ENCODE data around the gene EXOC7. TPM values are rescaled to one million over a fixed set of nuclear protein-coding genes. Genes with fewer than 3 reads are reported as not detected.

Gene EXOC7
- total RNA-seq, 1 donor from 2014 or later = 102 TPM

DNA sequence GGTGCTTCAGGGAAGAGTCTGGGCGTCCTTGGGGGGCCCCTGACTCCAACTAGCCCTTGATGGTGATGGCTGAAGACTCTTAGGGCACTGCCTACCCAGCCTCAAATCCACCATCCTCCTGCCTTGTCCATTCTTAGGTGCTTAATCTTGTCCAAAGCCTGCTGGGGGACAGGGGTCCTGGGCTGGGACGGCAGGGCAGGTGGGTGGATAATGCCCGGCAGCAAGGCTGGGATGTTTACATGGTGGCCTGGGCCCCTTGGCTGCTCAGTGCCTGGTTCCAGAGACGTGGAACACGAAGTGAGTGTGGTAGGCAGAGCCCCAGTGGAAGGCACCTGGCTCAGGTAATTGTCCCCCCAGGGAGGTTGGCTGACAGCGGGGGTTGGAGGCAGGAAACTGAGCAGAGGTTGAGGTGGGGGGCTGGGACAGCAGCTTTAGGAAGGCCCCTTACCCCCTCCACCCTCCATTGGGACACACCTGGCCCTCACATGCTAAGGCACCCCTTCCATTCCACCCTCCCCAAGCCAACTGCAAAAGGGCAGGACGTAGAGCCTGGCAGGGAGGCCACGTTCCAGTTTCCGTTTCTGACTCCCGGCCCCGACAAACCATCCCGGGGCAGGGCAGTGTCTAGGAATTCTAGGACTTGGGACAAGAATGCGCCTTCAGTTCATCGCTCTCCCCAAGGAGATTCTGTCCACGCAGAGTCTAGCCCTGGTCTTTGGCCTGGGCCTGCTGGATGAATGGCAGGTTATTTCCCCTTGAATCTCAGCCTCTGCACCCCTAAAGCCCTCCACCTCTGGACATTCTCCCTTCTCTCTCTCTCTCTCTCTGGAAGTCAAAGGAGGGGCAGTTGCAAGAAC, 35.5 kb upstream of the EXOC7 start:
- no peak for DNase-seq

DNA sequence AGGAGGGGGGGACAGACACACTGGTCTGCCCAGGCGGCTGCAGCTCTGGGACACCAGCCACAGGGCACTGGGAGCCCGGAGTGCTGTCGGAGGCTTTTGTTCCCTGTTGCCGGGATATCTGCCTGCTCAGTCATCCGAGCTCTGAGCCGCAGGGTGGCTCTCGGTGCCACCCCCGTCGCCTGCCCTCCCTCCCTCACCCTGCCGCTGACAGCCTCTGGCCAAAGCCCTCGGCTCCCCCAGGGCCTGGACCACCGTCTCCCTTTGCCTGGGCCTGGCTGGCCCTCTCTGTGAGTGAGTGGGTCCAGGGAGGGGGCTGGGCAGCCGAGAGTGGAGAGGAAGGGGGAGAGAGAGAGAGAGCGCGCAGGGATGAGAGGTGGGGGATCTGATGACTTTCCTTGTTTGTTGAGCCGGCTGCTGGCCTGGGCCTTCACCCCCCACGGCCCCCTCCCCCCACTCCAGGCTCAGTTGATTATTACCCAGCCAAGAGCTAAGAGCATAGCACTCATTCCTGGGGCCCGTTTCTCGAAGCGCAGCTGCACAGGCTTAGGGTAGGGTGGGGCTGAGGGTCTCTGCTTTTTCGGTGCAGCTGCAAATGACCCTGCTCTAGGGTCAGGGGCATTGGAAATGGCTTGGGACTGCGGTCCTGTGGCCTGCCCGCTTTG, 34.8 kb upstream of the EXOC7 start:
- DNase-seq = no peak

DNA sequence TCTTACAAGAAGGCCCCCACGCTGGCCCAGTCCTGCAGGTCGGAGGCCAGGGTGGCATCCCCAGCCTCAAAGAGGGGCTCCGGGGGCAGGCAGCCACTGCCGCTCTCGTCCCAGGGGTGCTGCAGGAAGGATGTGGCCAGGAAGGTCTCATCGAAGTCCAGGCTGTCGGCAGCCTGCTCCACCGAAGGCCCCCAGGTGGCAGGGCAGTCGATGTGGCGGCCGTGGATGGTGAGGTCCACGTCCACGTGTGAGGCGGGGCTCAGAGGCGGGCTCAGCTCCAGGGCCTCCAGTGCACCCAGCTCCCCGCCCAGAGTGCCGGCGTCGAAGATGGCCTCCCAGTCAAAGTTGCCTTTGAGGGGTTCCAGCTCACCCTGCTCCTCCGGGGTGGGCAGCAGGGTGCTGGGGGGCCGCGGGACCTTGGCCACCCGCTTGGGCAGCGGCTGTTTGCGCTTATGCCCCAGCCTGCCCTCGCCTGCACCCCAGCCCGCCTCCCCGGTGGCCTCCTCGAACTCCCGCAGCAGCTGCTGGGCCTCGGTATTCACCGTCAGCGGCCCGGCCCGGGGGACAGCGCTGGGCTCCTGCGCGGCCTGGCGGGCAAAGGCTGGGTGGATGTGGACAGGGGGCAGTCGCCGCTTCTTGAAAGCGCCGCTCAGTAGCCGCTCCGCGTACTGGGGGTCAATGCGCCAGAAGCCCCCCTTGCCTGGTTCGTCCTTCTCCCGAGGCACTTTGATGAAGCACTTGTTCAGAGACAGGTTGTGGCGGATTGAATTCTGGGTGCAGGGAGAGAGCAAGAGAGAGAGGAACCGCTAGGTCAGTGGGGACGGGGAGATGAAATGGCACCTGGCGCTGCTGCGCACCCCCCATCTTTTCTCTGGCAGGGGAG, 34.0 kb upstream of the EXOC7 start:
- DNase-seq = no peak

DNA sequence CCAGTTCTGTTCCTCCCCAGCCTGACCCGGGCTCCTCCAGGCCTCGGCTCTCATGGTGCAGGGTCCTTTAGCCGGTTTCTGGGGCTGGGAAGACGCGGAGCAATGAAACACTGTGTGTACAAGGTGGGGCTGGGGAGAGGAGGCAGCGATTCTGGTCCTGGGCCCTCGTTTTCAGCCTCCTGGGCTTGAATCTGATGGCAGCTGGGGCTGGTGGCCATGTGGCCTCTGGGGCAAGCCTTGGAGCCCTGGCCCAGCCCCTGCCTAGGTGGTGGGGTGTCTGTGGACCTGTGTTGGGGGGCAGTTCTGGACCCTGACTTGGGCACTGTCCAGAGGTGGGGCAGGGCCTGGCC, 33.4 kb upstream of the EXOC7 start:
- no peak for DNase-seq

DNA sequence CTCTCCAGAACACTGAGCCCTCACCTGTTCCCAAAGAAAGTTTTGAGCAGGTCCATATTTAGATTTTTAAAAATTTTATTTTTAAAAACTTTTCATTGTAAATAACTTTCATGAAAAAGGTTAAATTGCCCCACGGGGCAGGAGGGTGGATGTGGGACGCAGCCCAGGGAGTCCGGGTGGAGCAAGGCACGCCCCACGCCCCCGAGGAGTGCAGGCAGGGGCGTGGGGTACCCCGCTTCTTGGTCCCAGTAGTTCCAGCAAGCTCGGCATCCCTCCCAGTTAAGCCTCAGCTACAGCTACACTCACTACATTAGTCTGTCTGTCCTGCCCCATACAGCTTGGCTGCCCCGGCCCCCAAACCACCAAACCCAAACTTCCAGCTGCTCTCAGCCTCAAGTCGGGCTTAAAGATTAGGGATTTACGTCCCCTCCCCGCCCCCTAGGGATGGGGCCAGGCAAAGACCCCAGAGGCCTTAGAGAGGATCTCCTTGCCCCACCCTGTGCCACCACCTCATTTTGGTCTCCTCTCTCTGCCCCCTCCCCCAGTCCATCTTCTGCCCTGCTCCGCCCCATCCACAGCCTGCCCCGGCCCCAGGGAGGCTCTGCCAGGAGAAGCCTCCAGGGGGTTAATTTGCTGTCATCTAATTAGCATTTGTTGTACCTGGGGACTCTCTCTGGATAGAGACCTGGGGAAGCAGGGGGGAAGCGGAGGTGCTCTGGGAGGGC, 32.9 kb upstream of the EXOC7 start:
- no peak for DNase-seq

DNA sequence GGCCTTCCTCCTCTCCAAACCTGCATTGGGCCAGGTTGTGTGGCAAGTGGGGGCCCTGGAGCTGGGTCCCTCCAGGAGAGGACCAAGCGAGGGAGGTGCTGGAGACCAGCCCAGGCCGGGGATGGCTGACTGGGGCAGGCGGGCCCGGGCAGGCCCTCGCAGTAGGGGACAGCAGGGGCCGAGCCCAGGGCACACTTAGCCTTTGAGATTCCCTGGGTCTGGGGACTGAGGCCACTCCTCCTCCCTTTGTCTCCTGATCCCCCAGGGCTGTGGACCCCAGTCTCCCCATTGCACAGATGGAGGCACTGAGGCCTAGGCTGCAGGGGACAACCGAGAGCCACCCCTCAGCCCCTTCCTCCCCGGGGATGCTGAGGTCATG, 32.2 kb upstream of the EXOC7 start:
- DNase-seq = no peak

DNA sequence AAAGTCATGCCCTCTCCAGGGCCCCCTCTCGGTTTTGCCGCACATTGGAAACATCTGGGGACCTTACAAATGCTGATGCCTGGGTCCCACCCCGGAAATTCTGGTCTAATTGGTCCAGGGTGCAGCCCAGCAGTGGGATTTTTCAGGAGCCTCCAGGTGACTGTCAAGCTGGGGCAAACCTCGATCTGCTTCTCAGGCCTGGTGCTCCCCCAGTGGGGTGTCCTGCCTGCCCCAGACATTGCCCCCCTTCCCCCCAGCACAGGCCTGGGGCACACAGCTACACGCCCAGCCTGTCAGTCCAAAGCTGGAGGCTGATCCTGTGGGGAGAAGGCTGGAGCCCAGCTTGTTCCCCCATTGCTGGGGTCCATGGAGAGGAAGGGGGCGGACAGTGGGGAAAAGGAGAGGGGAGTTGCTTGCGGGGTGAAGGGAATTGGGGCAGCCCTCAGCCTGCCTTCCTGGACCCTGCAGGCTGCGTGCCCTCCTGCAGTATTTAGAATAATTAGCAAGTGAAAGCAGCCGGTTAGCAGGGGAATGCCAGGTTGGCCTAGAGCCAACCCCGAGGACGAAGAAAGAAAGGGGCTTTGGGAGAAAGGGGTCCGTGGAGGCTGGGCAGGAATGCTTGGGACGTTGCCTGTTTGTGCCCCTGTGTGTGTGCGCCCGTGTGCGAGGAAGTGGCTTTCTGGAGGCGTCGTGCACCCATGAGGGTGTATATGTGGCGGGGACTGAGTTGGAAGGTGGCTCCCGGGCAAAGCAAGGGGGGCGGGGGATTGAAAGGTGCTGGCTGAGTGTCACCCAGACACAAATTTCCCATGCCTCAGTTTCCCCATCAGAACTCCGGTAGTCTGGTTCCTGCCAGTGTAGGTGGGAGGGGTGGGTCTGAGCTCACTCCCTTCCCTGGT, 31.6 kb upstream of the EXOC7 start:
- DNase-seq = no peak

DNA sequence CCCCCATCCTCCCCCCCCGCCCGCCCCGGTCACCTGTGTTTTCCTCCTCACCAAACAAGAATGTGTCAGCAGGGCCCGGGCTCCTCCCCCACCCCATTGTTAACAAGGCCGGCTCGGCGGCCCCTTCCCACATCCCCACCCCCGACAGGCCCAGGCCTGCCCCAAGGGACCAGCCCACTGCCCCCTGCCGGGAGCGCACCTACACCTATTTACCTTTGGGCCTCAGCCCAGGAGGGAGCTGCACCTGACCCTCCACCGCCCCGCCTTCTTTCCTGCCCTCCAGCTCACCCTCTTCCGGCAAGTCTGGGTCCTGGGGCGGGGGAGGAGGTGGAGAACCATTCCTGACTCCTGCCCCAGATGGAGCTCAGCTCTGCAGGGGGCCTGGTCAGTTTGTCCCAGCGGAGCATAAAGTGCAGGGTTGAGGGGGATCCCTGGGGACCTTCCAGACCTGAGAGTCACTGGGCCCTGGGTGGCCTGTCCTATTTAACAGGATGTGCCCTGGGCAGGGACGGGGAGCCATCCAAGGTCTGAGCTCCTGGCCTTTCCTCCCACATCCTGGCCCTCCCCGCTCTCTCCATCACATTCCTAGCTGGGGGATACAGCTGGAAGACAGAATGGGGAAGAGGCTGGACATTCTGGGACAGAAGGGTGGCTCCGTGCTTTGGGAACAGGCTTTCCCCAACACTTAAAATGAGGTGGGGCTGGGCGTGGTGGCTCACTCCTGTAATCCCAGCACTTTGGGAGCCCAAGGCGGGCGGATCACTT, 29.2 kb upstream of the EXOC7 start:
- DNase-seq = no peak

DNA sequence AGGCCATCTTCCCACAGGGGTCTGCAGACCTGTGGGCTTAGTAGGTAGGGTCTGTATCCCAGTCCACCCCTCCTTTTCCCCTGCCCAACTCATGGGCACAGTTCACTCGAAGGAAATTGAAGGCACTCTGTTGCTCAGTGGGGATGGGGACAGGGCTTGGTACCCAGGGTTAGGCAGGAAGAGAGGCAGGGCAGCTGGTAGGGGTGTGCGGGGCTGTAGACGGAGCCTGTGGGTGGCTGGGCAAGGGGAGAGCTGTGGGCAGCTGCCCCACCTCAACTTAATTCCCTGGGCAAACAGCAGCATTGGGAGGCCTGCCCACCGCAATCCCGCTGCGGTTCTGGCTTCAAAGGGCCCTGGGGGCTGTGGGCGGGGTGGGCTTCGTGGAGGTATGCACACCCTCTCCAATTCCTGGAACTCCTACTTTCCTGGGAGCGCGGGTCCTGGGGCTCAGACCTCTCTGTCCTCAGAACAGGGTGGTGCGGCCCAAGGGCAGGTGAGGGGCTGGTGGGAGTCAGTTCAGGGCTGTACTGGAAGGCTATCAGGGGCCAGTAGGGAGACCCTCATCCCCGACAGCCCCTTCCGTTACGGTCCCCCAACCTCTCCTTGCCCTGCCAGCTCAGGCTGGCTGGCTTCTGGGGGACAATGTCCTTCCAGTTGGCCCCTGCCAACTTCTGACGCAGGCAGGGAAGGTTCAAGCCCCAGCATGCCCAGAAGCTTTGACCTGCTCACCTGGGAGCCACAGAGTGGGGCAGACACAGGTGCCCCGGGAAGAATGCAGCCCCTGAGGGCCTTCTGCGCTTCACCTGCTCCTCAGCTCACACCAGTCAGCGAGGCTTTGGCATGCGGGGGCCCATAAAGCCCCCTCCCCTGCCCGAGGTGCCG, 28.3 kb upstream of the EXOC7 start:
- DNase-seq = no peak

DNA sequence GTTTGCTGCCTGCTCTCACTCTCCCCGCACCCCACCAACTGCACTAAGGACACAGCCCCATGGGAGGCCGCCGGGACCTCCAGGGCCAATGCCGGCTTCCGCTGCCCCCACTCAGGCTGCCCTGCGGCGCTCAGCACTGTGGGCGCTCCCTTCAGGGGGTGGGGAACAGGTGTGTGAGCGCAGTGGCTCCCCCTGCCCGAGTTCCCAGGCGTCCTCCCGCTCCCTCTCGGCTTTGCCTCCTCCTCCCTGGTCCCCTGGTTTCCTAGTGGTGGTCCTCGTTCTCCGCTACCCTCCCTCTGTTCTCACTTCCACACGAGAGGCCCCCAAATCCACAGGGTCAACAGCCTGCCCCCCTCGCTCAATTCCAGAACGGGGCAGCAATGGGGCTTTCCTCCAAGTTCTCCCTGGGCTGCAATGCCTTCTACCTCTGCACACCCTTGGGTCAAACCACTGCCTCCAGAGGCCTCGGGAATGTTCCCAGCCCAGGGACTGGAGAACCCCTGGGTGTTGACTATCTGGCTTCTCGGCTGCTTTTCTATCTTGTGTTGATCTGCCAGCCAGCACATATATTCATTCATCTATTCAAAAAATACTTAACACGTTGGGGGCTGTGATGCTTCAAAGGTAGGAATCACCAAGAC, 27.6 kb upstream of the EXOC7 start:
- no peak for DNase-seq

DNA sequence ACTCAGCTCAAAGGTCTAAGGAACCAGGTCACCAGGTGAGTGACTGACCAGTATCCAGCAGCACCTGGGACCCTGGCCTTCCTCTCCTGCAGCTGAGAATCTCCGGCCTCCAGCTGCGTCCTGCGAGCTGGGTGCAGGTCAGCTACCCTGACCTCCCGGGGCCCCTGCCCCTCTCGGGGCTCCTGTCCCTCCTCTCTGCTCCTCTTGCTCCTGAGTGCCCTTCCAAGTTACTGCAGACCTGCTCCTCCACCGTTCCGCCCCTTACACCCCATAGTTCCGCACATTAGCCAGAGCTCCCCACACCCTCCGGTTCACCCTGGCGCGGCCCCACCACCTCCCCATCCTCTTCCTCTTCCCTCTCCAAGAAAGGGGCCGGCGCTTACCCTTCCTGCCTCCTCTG, 26.9 kb upstream of the EXOC7 start:
- no peak for DNase-seq

DNA sequence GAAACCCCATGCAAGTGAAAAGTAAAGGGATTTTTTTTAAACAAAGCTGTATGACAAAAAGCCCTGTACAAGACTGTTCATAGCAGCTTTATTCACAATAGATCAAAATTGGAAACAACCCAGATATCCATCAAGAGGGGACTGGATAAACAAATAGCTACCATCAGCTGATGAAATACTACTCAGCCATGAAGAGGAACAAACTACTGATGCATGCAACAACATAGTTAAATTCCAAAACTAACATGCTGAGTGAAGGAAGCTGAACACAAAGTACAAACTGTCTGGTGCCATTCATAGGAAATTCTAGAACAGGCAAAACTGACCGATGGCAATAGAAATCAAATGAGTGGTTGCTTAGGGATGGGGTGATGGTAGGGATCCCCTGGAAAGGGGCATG, 22.3 kb upstream of the EXOC7 start:
- DNase-seq = no peak

DNA sequence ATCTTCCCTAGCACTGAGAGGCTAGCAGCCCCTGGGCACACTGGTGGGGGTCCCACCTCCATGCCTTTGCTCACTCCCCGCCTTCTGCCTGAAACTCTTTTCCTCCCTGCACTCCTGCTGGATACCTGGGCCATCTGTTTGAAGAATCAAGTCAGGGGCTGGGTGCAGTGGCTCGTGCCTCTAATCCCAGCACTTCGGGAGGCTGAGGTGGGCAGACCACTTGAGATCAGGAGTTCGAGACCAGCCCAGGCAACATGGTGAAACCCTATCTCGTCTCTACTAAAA, 21.7 kb upstream of the EXOC7 start:
- no peak for DNase-seq

DNA sequence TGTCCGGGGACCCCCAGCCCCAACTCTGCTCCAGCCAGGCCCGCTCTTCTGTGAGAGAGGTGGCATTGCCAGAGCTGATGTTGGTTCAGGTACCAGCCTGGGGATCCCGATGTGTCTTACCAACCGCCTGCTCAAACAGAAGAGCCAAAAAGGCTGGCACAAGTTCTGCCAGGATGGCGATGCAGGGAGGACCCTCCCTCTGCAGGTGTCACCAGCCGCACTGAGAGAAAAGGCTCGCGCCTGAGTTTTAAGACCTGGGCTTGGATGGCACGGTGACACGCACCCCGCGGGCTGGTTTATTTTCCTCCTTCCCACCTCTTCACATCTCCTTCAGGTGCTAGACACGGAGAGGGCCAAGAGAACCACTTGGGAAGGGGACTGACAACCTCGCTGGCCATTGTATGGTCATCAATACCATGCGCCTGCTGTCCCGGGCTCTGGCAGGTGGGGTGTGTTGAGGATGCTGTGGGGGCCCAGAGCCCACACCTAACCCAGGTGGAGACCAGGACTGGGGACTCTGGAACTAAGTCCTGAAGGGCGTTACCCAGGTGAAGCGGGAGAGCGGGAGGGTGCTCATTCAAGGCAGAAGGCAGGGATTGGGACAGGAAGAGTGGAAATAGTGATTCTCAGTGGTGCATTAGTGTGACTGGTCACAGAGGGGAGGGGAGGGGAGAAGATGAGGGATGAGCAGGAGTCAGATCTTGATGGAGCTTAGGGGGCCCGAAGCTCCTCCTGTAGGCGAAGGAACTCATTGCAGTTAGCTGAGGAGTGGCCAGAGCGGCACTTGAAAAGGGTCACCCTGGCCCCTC, 21.2 kb upstream of the EXOC7 start:
- peak; percentile 27 for DNase-seq

DNA sequence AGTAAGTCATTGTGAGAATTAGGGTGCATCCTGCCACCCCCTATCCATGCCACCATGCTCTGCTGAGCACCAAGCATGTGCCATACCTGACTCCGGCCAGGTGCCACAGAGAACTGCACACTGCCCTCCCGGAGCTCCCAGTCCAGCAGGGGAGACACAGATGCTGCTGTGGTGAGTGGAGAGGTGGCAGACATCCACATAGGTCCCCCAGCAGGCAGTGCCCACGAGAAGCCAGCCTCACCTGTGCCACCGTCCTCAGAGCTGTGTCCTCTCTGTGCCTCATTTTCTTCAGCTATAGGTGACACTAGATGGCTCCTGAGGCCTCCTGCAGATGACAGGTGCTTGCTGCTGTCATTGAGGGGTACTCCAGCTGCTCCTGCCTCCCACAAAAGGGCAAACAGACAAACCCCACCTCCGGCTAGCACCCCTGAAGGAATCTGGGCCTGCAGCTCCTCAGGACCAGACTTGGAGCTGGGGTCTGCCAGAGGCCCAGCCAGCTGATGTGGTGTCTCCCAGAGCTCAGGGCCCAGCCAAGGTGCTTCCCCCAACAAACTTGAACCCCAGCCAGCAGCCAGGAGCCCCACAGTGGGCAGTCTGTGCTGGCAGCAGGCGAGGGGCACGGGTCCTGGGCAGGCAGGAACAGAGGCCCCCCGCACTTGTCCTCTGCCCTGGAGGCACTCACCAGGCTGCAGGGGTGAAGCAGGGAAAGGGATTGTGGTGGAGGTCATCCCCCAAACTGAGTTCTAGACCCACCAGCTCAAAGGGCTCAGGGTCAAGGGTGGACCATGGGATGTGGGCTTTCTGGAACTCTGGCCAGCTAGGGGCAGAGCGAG, 20.4 kb upstream of the EXOC7 start:
- DNase-seq = no peak

DNA sequence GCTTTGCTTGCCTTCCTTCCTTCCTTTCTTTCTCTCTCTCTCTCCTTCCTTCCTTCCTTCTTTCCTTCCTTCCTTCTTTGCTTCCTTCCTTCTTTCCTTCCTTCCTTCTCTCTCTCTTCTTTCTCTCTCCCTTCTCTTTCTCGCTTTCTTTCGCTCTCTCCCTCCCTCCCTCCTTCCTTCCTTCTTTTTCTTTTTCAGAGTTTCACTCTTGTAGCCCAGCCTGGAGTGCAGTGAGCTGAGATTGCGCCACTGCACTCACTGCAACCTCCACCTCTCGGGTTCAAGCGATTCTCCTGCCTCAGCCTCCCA, 19.6 kb upstream of the EXOC7 start:
- DNase-seq = no peak

DNA sequence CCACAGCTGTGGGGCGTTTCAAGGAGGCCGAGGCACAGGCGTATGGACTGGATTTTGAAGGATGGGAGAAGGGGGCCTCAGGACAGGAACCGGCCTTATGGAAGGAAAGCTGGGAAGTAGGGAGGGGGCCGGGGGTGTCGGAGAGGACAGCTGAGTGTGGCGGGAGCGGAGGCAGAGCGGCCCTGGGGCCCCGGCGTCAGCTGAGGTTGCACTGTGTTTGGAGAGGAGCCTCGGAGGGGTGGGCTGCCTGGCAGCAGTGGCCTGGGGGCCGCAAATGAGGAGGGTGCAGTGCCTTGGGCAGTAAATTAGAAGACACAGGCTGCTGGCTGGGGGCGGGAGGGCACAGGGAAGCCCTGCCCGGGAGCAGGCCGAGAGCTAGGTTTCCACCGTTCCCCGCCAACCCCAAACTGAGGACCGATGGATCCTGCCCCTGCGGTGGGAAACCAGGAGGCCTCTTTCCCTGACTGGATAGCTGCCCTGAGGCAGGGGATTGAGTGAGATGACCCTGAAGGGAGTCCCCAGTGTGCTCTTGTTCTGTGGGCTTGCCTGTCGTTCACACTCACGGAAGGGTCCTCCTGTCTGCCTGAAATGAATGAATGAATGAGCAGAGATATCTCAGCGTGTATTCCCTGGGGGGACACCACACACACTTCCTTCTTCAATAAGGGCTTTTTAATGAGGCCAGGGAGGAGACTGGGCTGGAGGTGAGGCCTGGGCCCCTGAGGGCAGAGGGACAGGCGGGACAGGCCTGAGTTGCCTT, 19.0 kb upstream of the EXOC7 start:
- DNase-seq = no peak

Data from dermis blood vessel endothelial cell (primary cell).